Transverse colon (tissue), 4 donors: ENCODE data around the gene ATXN2. TPM values are rescaled to one million over a fixed set of nuclear protein-coding genes. Genes with fewer than 3 reads are reported as not detected.
A peak's percentile ranks its signal among the peaks of the same experiment; 100 is the strongest.
"Not testable (repeated sequence)": the region's sequence is repeated elsewhere in the genome, so short reads cannot be mapped to it uniquely, and the experiment has no call there.

Source experiments
- DNase-seq: peaks from one replicate; pipeline ENCODE4 v3.0.0-alpha.2; 2019
- H3K27ac ChIP-seq, 4 donors: fragments of 200-600 bp; sonication (generic); 2 replicates each; pipeline ENCODE4 v1.5.1; 2016 to 2018; ENCODE audit warnings: inconsistent platforms in 4 of 4
- H3K27me3 ChIP-seq: fragments of 200-600 bp; sonication (generic); 2 replicates; pipeline ENCODE4 v1.5.1; 2017; ENCODE audit warnings: inconsistent platforms
- H3K36me3 ChIP-seq, 4 donors: fragments of 200-600 bp; sonication (generic); 2 replicates each; pipeline ENCODE4 v1.5.1; 2017 to 2019; ENCODE audit warnings: inconsistent platforms in 4 of 4
- H3K4me1 ChIP-seq, 4 donors: fragments of 200-600 bp; sonication (generic); 2 replicates each; pipeline ENCODE4 v1.5.1; 2017 to 2020; ENCODE audit warnings: inconsistent platforms in 4 of 4
- H3K4me3 ChIP-seq, 4 donors: fragments of 200-600 bp; sonication (generic); 1 replicate in 1 of 4; 2 replicates in 3 of 4; pipeline versions ENCODE4 v1.5.1 to v1.6.1; 2017 to 2019; ENCODE audit warnings: inconsistent platforms in 4 of 4
- H3K9me3 ChIP-seq, 2 donors: fragments of 200-600 bp; sonication (generic); 2 replicates each; pipeline ENCODE4 v1.5.1; 2017 to 2019; ENCODE audit warnings: inconsistent platforms in 2 of 2
- CTCF ChIP-seq, 5 experiments: fragments of 200-600 bp in 3 of 5; fragments of 450-650 bp in 2 of 5; sonication (generic) in 3 of 5; IDR thresholded peaks; 1 replicate in 2 of 5; 2 replicates in 3 of 5; pipeline ENCODE4 v1.5.1; 2016 to 2017; ENCODE audit warnings: antibody characterized with exemption in 5 of 5, inconsistent platforms in 3 of 5, mild to moderate bottlenecking in 2 of 5, moderate library complexity in 1 of 5
- EP300 ChIP-seq: sonication (generic); formaldehyde crosslinking; IDR thresholded peaks from one replicate; pipeline ENCODE4 v1.6.1; 2017; ENCODE audit warnings: antibody characterized with exemption, low read depth
- POLR2A ChIP-seq: fragments of 450-650 bp; IDR thresholded peaks from one replicate; pipeline ENCODE4 v1.6.1; 2016; ENCODE audit warnings: antibody characterized with exemption, mild to moderate bottlenecking, moderate library complexity
- POLR2AphosphoS5 ChIP-seq, 3 donors: sonication (generic); formaldehyde crosslinking; IDR thresholded peaks; one replicate each; pipeline ENCODE4 v1.6.1; 2016; ENCODE audit warnings: antibody characterized with exemption in 3 of 3
- WGBS, 2 donors: methylation state at CpG; one replicate each; pipeline ENCODE4 v1.1.5; 2018; ENCODE audit warnings: low coverage in 1 of 2; 5-methylcytosine and 5-hydroxymethylcytosine counted together
- in situ Hi-C, 4 donors: fragments of 200-750 bp; cut with MboI; loops; one replicate each; pipeline versions ENCODE4 v1.15.0 to v1.15.1; 2017; ENCODE audit warnings: low sequenced_read_pairs in 3 of 4, low pct_ligation_motif_present in 1 of 4, low pct_unique_long_range_greater_than_20kb in 1 of 4
- intact Hi-C: fragments of 100-400 bp; cut with DNase I; formaldehyde crosslinking; loops from one replicate; pipeline ENCODE4 v1.15.1; 2023; ENCODE audit warnings: low total_unique reads
- small RNA-seq, 4 donors: library from RNA; depleted of rRNA; stranded (forward); fragments of <200 nt; gene quantifications; one replicate each; pipeline ENCODE3, GENCODE V24; 2016
- total RNA-seq, 4 donors: library from RNA; depleted of rRNA; stranded (reverse); fragments of >200 nt; gene quantifications; one replicate each; pipeline ENCODE4 v1.1.0, GENCODE V29; 2016

The ATXN2 gene
- total RNA-seq, 4 donors from 2014 or later: 50.2 to 95.5 (median 83.2) TPM

- intact Hi-C loops (loop anchor here (5.0 kb wide), 1 partner anchor 38 kb away; no protein-coding TSS in a partner anchor), in situ Hi-C loops (no loop called here)
- peaks cover 23 to 60% (median 40%) of the 10 kb centered on the region in 4 donors for H3K4me1 ChIP-seq
- no peaks in the 10 kb centered on the region for H3K9me3 ChIP-seq
- H3K27ac ChIP-seq: peak overlapping the region; percentile 88 to 93 (median 90)
- H3K36me3 ChIP-seq: no peaks in the 10 kb centered on the region
- no peak for TF ChIP-seq POLR2AphosphoS5 (IDR thresholded peaks at IDR 0.05)
- no peak for TF ChIP-seq POLR2A
- no peak for TF ChIP-seq CTCF (IDR thresholded peaks at IDR 0.05)
- no peak for TF ChIP-seq EP300
- H3K27me3 ChIP-seq: no peaks in the 10 kb centered on the region
- 31 to 44% methylated on average over 7 to 21 of the region's 21 CpGs for WGBS, 2 donors
- no peak for DNase-seq
- H3K4me3 ChIP-seq: peak overlapping the region; percentile 90 to 97 (median 93)
Measured at GRCh38 chr12:111404362-111405148, 194.6 kb downstream of the ATXN2 start.

GRCh38 chr12:111402490-111402824 is 196.7 kb downstream of the ATXN2 start:
- peaks cover 22 to 43% (median 33%) of the 10 kb centered on the region in 4 donors for H3K4me1 ChIP-seq
- peak overlapping the region; percentile 88 to 93 (median 90) for H3K27ac ChIP-seq
- H3K9me3 ChIP-seq, H3K4me3 ChIP-seq, intact Hi-C loops, in situ Hi-C loops, DNase-seq, H3K36me3 ChIP-seq, H3K27me3 ChIP-seq: not testable (repeated sequence)
- 46 to 68% methylated on average over 3 to 9 of the region's 9 CpGs for WGBS, 2 donors

Small RNA genes within 50 kb of the gene (small RNA-seq; reads per million reads assigned to genes)
- 0 reads per million in 4 donors for gene RF00066

Other genes starting within 250 kb of the ATXN2 start
- gene PHETA1, start 230.2 kb downstream of the ATXN2 start, total RNA-seq: 10 to 100 TPM; 22.4 to 34.8 (median 28.1) TPM
- 10 to 100 TPM; 22.3 to 99.1 (median 43.6) TPM for gene SH2B3, start 193.4 kb downstream of the ATXN2 start, total RNA-seq
- gene BRAP, start 86.6 kb upstream of the ATXN2 start, total RNA-seq: 10 to 100 TPM; 10.8 to 17.3 (median 15.9) TPM
- gene ACAD10, start 86.7 kb upstream of the ATXN2 start, total RNA-seq: 100 to 1,000 TPM in 1 of 4 donors, 10 to 100 TPM in 3; 49.0 to 198 (median 54.7) TPM
- gene ALDH2, start 167.6 kb upstream of the ATXN2 start, total RNA-seq: 100 to 1,000 TPM; 102 to 239 (median 162) TPM
- gene MAPKAPK5, start 242.9 kb upstream of the ATXN2 start, total RNA-seq: 100 to 1,000 TPM in 2 of 4 donors, 10 to 100 TPM in 2; 73.5 to 768 (median 90.1) TPM